CD4-positive, alpha-beta T cell treated with Interleukin-21 for 1 hour (primary cell): ENCODE results near the gene TNFAIP6.

Experiments
- DNase-seq: peaks from one replicate; pipeline ENCODE4 v3.0.0-alpha.2; 2020

Gene TNFAIP6

DNA sequence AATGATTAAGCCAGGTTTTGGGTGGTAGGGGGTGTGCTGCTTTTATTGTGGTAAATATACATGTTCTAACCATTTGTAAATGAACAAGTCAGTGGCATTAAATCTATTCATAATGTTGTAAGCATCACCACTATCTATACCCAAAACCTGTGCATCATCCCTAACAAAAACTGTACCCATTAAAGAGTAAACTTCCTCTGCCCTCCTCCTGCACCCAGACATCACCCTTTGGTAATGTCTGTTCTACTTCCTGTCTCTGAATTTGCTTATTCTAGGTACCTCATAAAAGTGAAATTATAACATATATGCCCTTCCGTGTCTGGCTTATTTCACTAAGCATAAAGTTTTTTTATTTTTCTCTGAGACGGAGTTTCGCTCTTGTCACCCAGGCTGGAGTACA is 66.4 kb downstream of the TNFAIP6 start:
- DNase-seq = peak; percentile 54
